Measurements from ENCODE around the gene SPN. TPM values are rescaled to one million over a fixed set of nuclear protein-coding genes. Genes with fewer than 3 reads are reported as not detected.

The SPN gene, protein sequence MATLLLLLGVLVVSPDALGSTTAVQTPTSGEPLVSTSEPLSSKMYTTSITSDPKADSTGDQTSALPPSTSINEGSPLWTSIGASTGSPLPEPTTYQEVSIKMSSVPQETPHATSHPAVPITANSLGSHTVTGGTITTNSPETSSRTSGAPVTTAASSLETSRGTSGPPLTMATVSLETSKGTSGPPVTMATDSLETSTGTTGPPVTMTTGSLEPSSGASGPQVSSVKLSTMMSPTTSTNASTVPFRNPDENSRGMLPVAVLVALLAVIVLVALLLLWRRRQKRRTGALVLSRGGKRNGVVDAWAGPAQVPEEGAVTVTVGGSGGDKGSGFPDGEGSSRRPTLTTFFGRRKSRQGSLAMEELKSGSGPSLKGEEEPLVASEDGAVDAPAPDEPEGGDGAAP
- not detected in 5 replicates for total RNA-seq (2022; extraction: Qiagen RNA extraction)

DNA sequence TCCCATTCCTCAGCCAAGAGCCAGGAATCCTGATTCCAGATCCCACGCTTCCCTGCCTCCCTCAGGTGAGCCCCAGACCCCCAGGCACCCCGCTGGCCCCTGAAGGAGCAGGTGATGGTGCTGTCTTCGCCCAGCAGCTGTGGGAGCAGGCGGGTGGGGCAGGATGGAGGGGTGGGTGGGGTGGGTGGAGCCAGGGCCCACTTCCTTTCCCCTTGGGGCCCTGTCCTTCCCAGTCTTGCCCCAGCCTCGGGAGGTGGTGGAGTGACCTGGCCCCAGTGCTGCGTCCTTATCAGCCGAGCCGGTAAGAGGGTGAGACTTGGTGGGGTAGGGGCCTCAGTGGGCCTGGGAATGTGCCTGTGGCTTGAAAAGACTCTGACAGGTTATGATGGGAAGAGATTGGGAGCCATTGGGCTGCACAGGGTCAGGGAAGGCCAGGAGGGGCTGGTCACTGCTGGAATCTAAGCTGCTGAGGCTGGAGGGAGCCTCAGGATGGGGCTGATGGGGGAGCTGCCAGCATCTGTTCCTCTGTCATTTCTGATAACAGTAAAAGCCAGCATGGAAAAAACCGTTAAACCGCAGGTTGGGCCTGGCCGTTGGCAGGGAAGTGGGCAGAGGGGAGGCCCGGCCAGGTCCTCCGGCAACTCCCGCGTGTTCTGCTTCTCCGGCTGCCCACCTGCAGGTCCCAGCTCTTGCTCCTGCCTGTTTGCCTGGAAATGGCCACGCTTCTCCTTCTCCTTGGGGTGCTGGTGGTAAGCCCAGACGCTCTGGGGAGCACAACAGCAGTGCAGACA, at the start of gene SPN:
SPN (plus strand) TSS at position 232 of the 791 bp plus-strand sequence; CDS start at position 714, 482 bp downstream.

DNA sequence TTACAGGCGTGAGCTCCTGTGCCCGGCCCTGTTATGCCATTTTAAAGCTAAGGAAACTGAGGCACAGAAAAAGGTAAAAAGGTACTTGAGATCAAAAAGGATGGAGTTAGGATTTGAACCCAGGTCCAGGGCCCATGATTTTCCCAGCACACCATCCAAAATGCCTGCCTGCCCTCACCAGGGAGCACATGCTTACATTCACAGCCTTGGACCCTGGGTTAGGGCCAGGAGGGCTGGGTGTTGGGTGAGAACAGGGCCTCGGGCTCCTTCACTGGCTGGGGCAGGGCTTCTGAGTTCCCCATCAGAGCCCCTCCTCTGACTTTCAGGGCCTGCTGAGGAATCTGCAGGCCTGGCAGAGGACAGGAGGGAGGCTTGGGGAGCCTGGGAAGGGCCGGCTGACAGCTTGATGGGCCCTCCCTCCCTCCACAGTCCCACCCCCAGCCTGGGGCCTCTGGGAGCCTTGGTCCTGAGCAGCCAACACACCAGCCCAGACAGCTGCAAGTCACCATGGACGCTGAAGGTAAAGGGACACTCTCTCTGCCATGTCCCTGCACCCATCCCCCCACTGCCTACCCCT, 15.7 kb downstream of the SPN start, which contains the start of gene QPRT:
QPRT (plus strand) TSS at position 490 of the 577 bp plus-strand sequence; CDS start at position 508, 18 bp downstream.

Other genes with a start within 250 kb of the SPN start
- 18.0 to 25.4 TPM (median 21.5 TPM) in 5 replicates for gene BOLA2, start 208.9 kb upstream of the SPN start, total RNA-seq (2022; extraction: Qiagen RNA extraction)
- gene SLX1B, start 208.7 kb upstream of the SPN start, total RNA-seq (2022; extraction: Qiagen RNA extraction): 65.4 to 77.5 TPM (median 75.3 TPM) in 5 replicates
- gene SULT1A4, start 203.3 kb upstream of the SPN start, total RNA-seq (2022; extraction: Qiagen RNA extraction): 23.0 to 35.5 TPM (median 28.4 TPM) in 5 replicates
- gene NPIPB12, start 156.8 kb upstream of the SPN start, total RNA-seq (2022; extraction: Qiagen RNA extraction): 15.7 to 37.4 TPM (median 29.7 TPM) in 5 replicates
- gene QPRT, start 15.9 kb downstream of the SPN start, total RNA-seq (2022; extraction: Qiagen RNA extraction): 0.48 to 1.0 TPM (median 0.86 TPM) in 5 replicates
- gene C16orf54, start 82.7 kb downstream of the SPN start, total RNA-seq (2022; extraction: Qiagen RNA extraction): not detected in 5 replicates
- not detected in 5 replicates for gene ZG16, start 115.0 kb downstream of the SPN start, total RNA-seq (2022; extraction: Qiagen RNA extraction)
- gene KIF22, start 127.5 kb downstream of the SPN start, total RNA-seq (2022; extraction: Qiagen RNA extraction): 71.9 to 84.6 TPM (median 83.7 TPM) in 5 replicates
- gene MAZ, start 143.3 kb downstream of the SPN start, total RNA-seq (2022; extraction: Qiagen RNA extraction): 141 to 189 TPM (median 187 TPM) in 5 replicates
- 0.26 to 0.40 TPM (median 0.35 TPM) in 5 replicates for gene PRRT2, start 148.9 kb downstream of the SPN start, total RNA-seq (2022; extraction: Qiagen RNA extraction)
- 33.9 to 40.8 TPM (median 39.6 TPM) in 5 replicates for gene PAGR1, start 152.9 kb downstream of the SPN start, total RNA-seq (2022; extraction: Qiagen RNA extraction)
- gene MVP, start 157.2 kb downstream of the SPN start, total RNA-seq (2022; extraction: Qiagen RNA extraction): 113 to 149 TPM (median 141 TPM) in 5 replicates
- 59.0 to 84.9 TPM (median 82.5 TPM) in 5 replicates for gene CDIPT, start 200.0 kb downstream of the SPN start, total RNA-seq (2022; extraction: Qiagen RNA extraction)
- 16.1 to 23.9 TPM (median 22.1 TPM) in 5 replicates for gene SEZ6L2, start 236.3 kb downstream of the SPN start, total RNA-seq (2022; extraction: Qiagen RNA extraction)
- gene ASPHD1, start 237.2 kb downstream of the SPN start, total RNA-seq (2022; extraction: Qiagen RNA extraction): 15.9 to 21.5 TPM (median 20.0 TPM) in 5 replicates